Left colon (tissue), 2 donors: ENCODE data around the gene RHOV. TPM values are rescaled to one million over a fixed set of nuclear protein-coding genes. Genes with fewer than 3 reads are reported as not detected.

Source experiments
- ATAC-seq: fragments of 200-7000 bp; cut with Tn5 transposase; one replicate; pipeline ENCODE4 v1.9.1; 2020; ENCODE audit warnings: mild to moderate bottlenecking, moderate library complexity
- DNase-seq, 2 donors: peaks; one replicate each; pipeline ENCODE4 v3.0.0-alpha.2; 2020
- intact Hi-C, 2 donors: fragments of 100-400 bp; cut with DNase I in 1 of 2; cut with micrococcal nuclease in 1 of 2; formaldehyde crosslinking; loops; one replicate each; pipeline versions ENCODE4 v1.11.2 to v1.14.0; 2022; cut with DNase I, micrococcal nuclease
- long read RNA-seq: library from polyadenylated mRNA; unstranded; transcript quantifications from one replicate; pipeline ENCODE4 v2.0.0, GENCODE V29; 2021
- total RNA-seq, 2 donors: library from RNA; stranded (reverse); fragmentation: NEBNext Ultra II Directional; extraction: Animal tissue kit (Norgen Biotek cat#: 25700); gene quantifications; one replicate each; pipeline ENCODE4 v1.2.1, GENCODE V29; 2021
- donor health status: DM: no; HTN: no; CAD: no.
- donor health status: DM: yes; HTN: yes; CAD: no.

RHOV gene
- 1 to 10 TPM; 3.7 to 8.9 TPM for total RNA-seq
- long read RNA-seq, partial matches to known transcripts: 2 of 6 reads
- long read RNA-seq, other reads (novel, unspliced or antisense): 0 of 6 reads

GRCh38 chr15:40873694-40874561 lies at the start of gene RHOV:
Gene RHOV (minus strand): TSS chr15:40874234. CDS start chr15:40874139, 95 bp downstream.
- DNase-seq (peak; percentile 88 to 91), ATAC-seq (peak; percentile 75)
- intact Hi-C loops: no loop called here

- intact Hi-C loops: no loop called here
- ATAC-seq: no peak
Observed at GRCh38 chr15:40923551-40923950, 49.5 kb upstream of the RHOV start.

GRCh38 chr15:40922608-40923005 lies 48.6 kb upstream of the RHOV start:
- intact Hi-C loops: no loop called here
- peak in 1 of 2 donors; percentile 42 for DNase-seq
- ATAC-seq: peak; percentile 39

More at GRCh38 chr15:40923551-40923950, 49.5 kb upstream of the RHOV start:
- no peak for DNase-seq

- intact Hi-C loops: no loop called here
- ATAC-seq (peak; percentile 51), DNase-seq (no peak)
Observed at GRCh38 chr15:40921949-40922607, 48.0 kb upstream of the RHOV start.

- no peak for ATAC-seq
Observed at GRCh38 chr15:40918799-40919392, 44.9 kb upstream of the RHOV start.

GRCh38 chr15:40918146-40918798 lies 44.2 kb upstream of the RHOV start:
- ATAC-seq (peak; percentile 22), DNase-seq (no peak)
- intact Hi-C loops: no loop called here

More at GRCh38 chr15:40918799-40919392, 44.9 kb upstream of the RHOV start:
- no peak for DNase-seq
- intact Hi-C loops: no loop called here

- ATAC-seq (no peak), DNase-seq (no peak)
- intact Hi-C loops: no loop called here
Observed at GRCh38 chr15:40917585-40917984, 43.6 kb upstream of the RHOV start.

GRCh38 chr15:40915679-40916078 lies 41.6 kb upstream of the RHOV start:
- DNase-seq: no peak
- intact Hi-C loops: no loop called here
- no peak for ATAC-seq

GRCh38 chr15:40915116-40915661 lies 41.2 kb upstream of the RHOV start:
- ATAC-seq: no peak
- no peak for DNase-seq
- intact Hi-C loops: no loop called here

GRCh38 chr15:40914486-40914885 lies 40.5 kb upstream of the RHOV start:
- no peak for DNase-seq
- ATAC-seq: no peak
- intact Hi-C loops: no loop called here

GRCh38 chr15:40914013-40914412 lies 40.0 kb upstream of the RHOV start:
- intact Hi-C loops: no loop called here
- no peak for DNase-seq

GRCh38 chr15:40912478-40912877 lies 38.4 kb upstream of the RHOV start:
- ATAC-seq (no peak), DNase-seq (no peak)
- intact Hi-C loops: no loop called here

More at GRCh38 chr15:40914013-40914412, 40.0 kb upstream of the RHOV start:
- no peak for ATAC-seq

GRCh38 chr15:40911693-40912092 lies 37.7 kb upstream of the RHOV start:
- ATAC-seq (no peak), DNase-seq (no peak)
- intact Hi-C loops: no loop called here

GRCh38 chr15:40911141-40911540 lies 37.1 kb upstream of the RHOV start:
- ATAC-seq: no peak
- DNase-seq: no peak
- intact Hi-C loops: no loop called here

- intact Hi-C loops: loop anchor here in 1 of 2 donors (10.0 kb wide), 1 partner anchor 275 kb away; no protein-coding TSS in a partner anchor
- ATAC-seq (no peak), DNase-seq (no peak)
Observed at GRCh38 chr15:40909662-40910630, 35.9 kb upstream of the RHOV start.

- intact Hi-C loops: loop anchor here in 1 of 2 donors (10.0 kb wide), 1 partner anchor 277 kb away; no protein-coding TSS in a partner anchor
- peak; percentile 4 for ATAC-seq
- peak in 1 of 2 donors; percentile 48 for DNase-seq
Observed at GRCh38 chr15:40908095-40908494, 34.1 kb upstream of the RHOV start.
